ENCODE data around the gene CWF19L2. TPM values are rescaled to one million over a fixed set of nuclear protein-coding genes. Genes with fewer than 3 reads are reported as not detected.

Gene CWF19L2
- total RNA-seq, 2 experiments from 2014 or later = 11.9 to 13.6 TPM

- peaks cover 17% of the 10 kb centered on the region for H3K4me1 Mint-ChIP-seq (ENCODE audit: low read depth)
- TF ChIP-seq CTCF (IDR thresholded peaks at IDR 0.05) = no peak
- peaks cover 33% of the 10 kb centered on the region for H3K36me3 Mint-ChIP-seq (ENCODE audit: low read depth)
- H3K27ac Mint-ChIP-seq = no peak overlapping the region
- H3K4me3 Mint-ChIP-seq = no peak overlapping the region
- DNase-seq (no peak), ATAC-seq (no peak)
- H3K27me3 Mint-ChIP-seq = no peaks in the 10 kb centered on the region
- CTCF ChIA-PET = no interaction called here
- POLR2A ChIA-PET = no interaction called here
- H3K9me3 Mint-ChIP-seq = no peaks in the 10 kb centered on the region
- intact Hi-C loops (cut with micrococcal nuclease) = no loop called here
Measured at GRCh38 chr11:107387666-107388065, 70.0 kb downstream of the CWF19L2 start.

- Mint-ChIP-seq H3K4me3 (no peak overlapping the region), H3K36me3 (ENCODE audit: low read depth) (peaks cover 21% of the 10 kb centered on the region), H3K9me3 (no peaks in the 10 kb centered on the region), H3K4me1 (ENCODE audit: low read depth) (peaks cover 17% of the 10 kb centered on the region), H3K27me3 (no peaks in the 10 kb centered on the region), H3K27ac (no peak overlapping the region)
- ATAC-seq (no peak), DNase-seq (no peak)
- CTCF ChIA-PET = no interaction called here
- POLR2A ChIA-PET = interaction anchor here (0.6 to 0.7 kb wide), 2 partner anchors 26 to 159 kb away, joined by 3 read pairs; no protein-coding TSS in a partner anchor
- no peak for TF ChIP-seq CTCF (IDR thresholded peaks at IDR 0.05)
- intact Hi-C loops (cut with micrococcal nuclease) = no loop called here
Measured at GRCh38 chr11:107385361-107385981, 72.2 kb downstream of the CWF19L2 start.

- H3K9me3 Mint-ChIP-seq = no peaks in the 10 kb centered on the region
- ChIA-PET CTCF (no interaction called here), POLR2A (no interaction called here)
- peaks cover 17% of the 10 kb centered on the region for H3K4me1 Mint-ChIP-seq (ENCODE audit: low read depth)
- no peaks in the 10 kb centered on the region for H3K27me3 Mint-ChIP-seq
- intact Hi-C loops (cut with micrococcal nuclease) = no loop called here
- DNase-seq (no peak), ATAC-seq (no peak)
- TF ChIP-seq CTCF (IDR thresholded peaks at IDR 0.05) = no peak
- H3K27ac Mint-ChIP-seq = no peak overlapping the region
- H3K4me3 Mint-ChIP-seq = no peak overlapping the region
- peaks cover 17% of the 10 kb centered on the region for H3K36me3 Mint-ChIP-seq (ENCODE audit: low read depth)
Measured at GRCh38 chr11:107384144-107384852, 73.3 kb downstream of the CWF19L2 start.

- POLR2A ChIA-PET = no interaction called here
- CTCF ChIA-PET = no interaction called here
- Mint-ChIP-seq H3K27me3 (no peaks in the 10 kb centered on the region), H3K36me3 (ENCODE audit: low read depth) (peaks cover 19% of the 10 kb centered on the region), H3K4me1 (ENCODE audit: low read depth) (peaks cover 13% of the 10 kb centered on the region), H3K9me3 (peaks cover 3% of the 10 kb centered on the region), H3K27ac (no peak overlapping the region), H3K4me3 (no peak overlapping the region)
- DNase-seq (no peak), ATAC-seq (no peak)
- intact Hi-C loops (cut with micrococcal nuclease) = no loop called here
- TF ChIP-seq CTCF (IDR thresholded peaks at IDR 0.05) = no peak
Measured at GRCh38 chr11:107372439-107372838, 85.2 kb downstream of the CWF19L2 start.

- ATAC-seq = no peak
- peaks cover 19% of the 10 kb centered on the region for H3K36me3 Mint-ChIP-seq (ENCODE audit: low read depth)
- POLR2A ChIA-PET = no interaction called here
Measured at GRCh38 chr11:107370390-107370789, 87.2 kb downstream of the CWF19L2 start.

More at GRCh38 chr11:107370390-107370789, 87.2 kb downstream of the CWF19L2 start:
- intact Hi-C loops (cut with micrococcal nuclease) = no loop called here
- CTCF ChIA-PET = no interaction called here
- peaks cover 13% of the 10 kb centered on the region for H3K4me1 Mint-ChIP-seq (ENCODE audit: low read depth)
- no peak for DNase-seq
- no peaks in the 10 kb centered on the region for H3K27me3 Mint-ChIP-seq
- no peak overlapping the region for H3K27ac Mint-ChIP-seq
- H3K4me3 Mint-ChIP-seq = no peak overlapping the region
- peaks cover 3% of the 10 kb centered on the region for H3K9me3 Mint-ChIP-seq
- TF ChIP-seq CTCF (IDR thresholded peaks at IDR 0.05) = no peak
